Fibroblast of lung (primary cell): Measurements from ENCODE around the gene KCNMB4. TPM values are rescaled to one million over a fixed set of nuclear protein-coding genes. Genes with fewer than 3 reads are reported as not detected.

Experiments
- DNase-seq, 2 donors: peaks; one replicate each; pipeline versions ENCODE4 v3.0.0 to v3.0.0-alpha.2; 2010; ENCODE audit warnings: low read depth in 2 of 2
- H2AFZ ChIP-seq: 2 replicates; pipeline ENCODE4 v1.5.1; 2012; ENCODE audit warnings: low read length, control low read depth, inconsistent platforms
- H3K27ac ChIP-seq: 2 replicates; pipeline ENCODE4 v1.5.1; 2011; ENCODE audit warnings: low read length, control low read depth; ENCODE audit not compliant: insufficient read depth
- H3K27me3 ChIP-seq: 2 replicates; pipeline ENCODE4 v1.5.1; 2011; ENCODE audit warnings: mild to moderate bottlenecking, low read length; ENCODE audit not compliant: control insufficient read depth, insufficient read depth
- H3K36me3 ChIP-seq: 2 replicates; pipeline ENCODE4 v1.5.1; 2011; ENCODE audit warnings: low read length; ENCODE audit not compliant: control insufficient read depth, insufficient read depth
- H3K4me1 ChIP-seq: 2 replicates; pipeline ENCODE4 v1.5.1; 2011; ENCODE audit warnings: low read length; ENCODE audit not compliant: control insufficient read depth, insufficient read depth; ENCODE audit errors: extremely low read depth
- H3K4me2 ChIP-seq: 2 replicates; pipeline ENCODE4 v1.5.1; 2011; ENCODE audit warnings: low read length, control low read depth; ENCODE audit not compliant: insufficient read depth; ENCODE audit errors: extremely low read depth
- H3K4me3 ChIP-seq, 4 experiments: fragments of 200-600 bp in 1 of 4; sonication (generic) in 1 of 4; replicated peaks in 1 of 4; 2 replicates each; pipeline ENCODE4 v1.5.1; 2011 to 2016; ENCODE audit warnings: low read length in 4 of 4, low read depth in 3 of 4, mild to moderate bottlenecking in 3 of 4, control low read depth in 2 of 4, inconsistent platforms in 1 of 4, mixed read lengths in 1 of 4; ENCODE audit not compliant: insufficient read depth in 1 of 4; ENCODE audit errors: control extremely low read depth in 1 of 4
- H3K79me2 ChIP-seq: 2 replicates; pipeline ENCODE4 v1.5.1; 2012; ENCODE audit warnings: mild to moderate bottlenecking, low read length, inconsistent platforms; ENCODE audit not compliant: control insufficient read depth, insufficient read depth
- H3K9ac ChIP-seq: 2 replicates; pipeline ENCODE4 v1.5.1; 2011; ENCODE audit warnings: mild to moderate bottlenecking, low read length, control low read depth; ENCODE audit not compliant: insufficient read depth
- H3K9me3 ChIP-seq: 2 replicates; pipeline ENCODE4 v1.5.1; 2012; ENCODE audit warnings: low read depth, low read length; ENCODE audit not compliant: control insufficient read depth, insufficient read depth
- H4K20me1 ChIP-seq: 2 replicates; pipeline ENCODE4 v1.5.1; 2011; ENCODE audit warnings: low read length; ENCODE audit not compliant: control insufficient read depth, insufficient read depth; ENCODE audit errors: extremely low read depth
- EZH2 ChIP-seq: IDR thresholded peaks from 2 replicates; pipeline ENCODE4 v1.5.1; 2012; ENCODE audit warnings: low read length, control low read depth, mild to moderate bottlenecking; ENCODE audit errors: missing control alignments
- polyA plus RNA-seq, 2 donors: library from polyadenylated mRNA; depleted of rRNA in 1 of 2; stranded (reverse) in 1 of 2; unstranded in 1 of 2; fragments of >200 nt; gene quantifications; 2 replicates each; pipeline ENCODE4 v1.2.1, GENCODE V29; 2011 to 2012; ENCODE audit warnings: missing spikeins in 1 of 2
- total RNA-seq: library from RNA; depleted of rRNA; stranded (reverse); fragments of >200 nt; gene quantifications from 2 replicates; pipeline ENCODE4 v1.2.1, GENCODE V29; 2014
- TF ChIP-seq, protein P1 (sequence below), 2 donors: IDR thresholded peaks in 1 of 2; conservative IDR thresholded peaks in 1 of 2; 1 replicate in 1 of 2; 2 replicates in 1 of 2; pipeline ENCODE4 v1.5.1; 2011 to 2012; ENCODE audit warnings: low read length in 2 of 2, control low read depth in 1 of 2, inconsistent platforms in 1 of 2, low read depth in 1 of 2, mild to moderate bottlenecking in 1 of 2

The KCNMB4 gene
- total and polyA plus RNA-seq, 2 donors (not counting 1 experiment from before 2014, with no cell fraction given): 0.33 to 0.66 TPM

GRCh38 chr12:70330158-70330557 lies 35.9 kb upstream of the KCNMB4 start:
- H3K4me2 ChIP-seq: no peak overlapping the region
- H3K79me2 ChIP-seq: no peaks in the 10 kb centered on the region
- no peaks in the 10 kb centered on the region for H3K4me1 ChIP-seq

GRCh38 chr12:70332236-70332635 lies 33.9 kb upstream of the KCNMB4 start:
- no peaks in the 10 kb centered on the region for H3K9me3 ChIP-seq
- H3K4me3 ChIP-seq: no peak overlapping the region
- H3K27ac ChIP-seq: no peak overlapping the region
- H4K20me1 ChIP-seq: no peaks in the 10 kb centered on the region
- no peak overlapping the region for H2AFZ ChIP-seq
- no peaks in the 10 kb centered on the region for H3K27me3 ChIP-seq
- no peak overlapping the region for H3K4me2 ChIP-seq
- no peak overlapping the region for H3K9ac ChIP-seq
- H3K79me2 ChIP-seq: no peaks in the 10 kb centered on the region
- no peaks in the 10 kb centered on the region for H3K4me1 ChIP-seq
- TF ChIP-seq EZH2: no peak
- TF ChIP-seq, protein P1, sequence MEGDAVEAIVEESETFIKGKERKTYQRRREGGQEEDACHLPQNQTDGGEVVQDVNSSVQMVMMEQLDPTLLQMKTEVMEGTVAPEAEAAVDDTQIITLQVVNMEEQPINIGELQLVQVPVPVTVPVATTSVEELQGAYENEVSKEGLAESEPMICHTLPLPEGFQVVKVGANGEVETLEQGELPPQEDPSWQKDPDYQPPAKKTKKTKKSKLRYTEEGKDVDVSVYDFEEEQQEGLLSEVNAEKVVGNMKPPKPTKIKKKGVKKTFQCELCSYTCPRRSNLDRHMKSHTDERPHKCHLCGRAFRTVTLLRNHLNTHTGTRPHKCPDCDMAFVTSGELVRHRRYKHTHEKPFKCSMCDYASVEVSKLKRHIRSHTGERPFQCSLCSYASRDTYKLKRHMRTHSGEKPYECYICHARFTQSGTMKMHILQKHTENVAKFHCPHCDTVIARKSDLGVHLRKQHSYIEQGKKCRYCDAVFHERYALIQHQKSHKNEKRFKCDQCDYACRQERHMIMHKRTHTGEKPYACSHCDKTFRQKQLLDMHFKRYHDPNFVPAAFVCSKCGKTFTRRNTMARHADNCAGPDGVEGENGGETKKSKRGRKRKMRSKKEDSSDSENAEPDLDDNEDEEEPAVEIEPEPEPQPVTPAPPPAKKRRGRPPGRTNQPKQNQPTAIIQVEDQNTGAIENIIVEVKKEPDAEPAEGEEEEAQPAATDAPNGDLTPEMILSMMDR (conservative IDR thresholded peaks at IDR 0.05 in 1 of 2, IDR thresholded peaks at IDR 0.05 in 1 of 2; ENCODE audit: low read depth in 1 of 2, low read length in 2 of 2): no peak
- peaks cover 3% of the 10 kb centered on the region for H3K36me3 ChIP-seq
- DNase-seq: no peak

More at GRCh38 chr12:70330158-70330557, 35.9 kb upstream of the KCNMB4 start:
- H3K4me3 ChIP-seq: no peak overlapping the region
- no peak overlapping the region for H3K9ac ChIP-seq
- H2AFZ ChIP-seq: no peak overlapping the region
- no peaks in the 10 kb centered on the region for H4K20me1 ChIP-seq
- no peaks in the 10 kb centered on the region for H3K27me3 ChIP-seq
- no peaks in the 10 kb centered on the region for H3K9me3 ChIP-seq
- DNase-seq: no peak
- H3K36me3 ChIP-seq: peaks cover 3% of the 10 kb centered on the region
- TF ChIP-seq, protein P1 (conservative IDR thresholded peaks at IDR 0.05 in 1 of 2, IDR thresholded peaks at IDR 0.05 in 1 of 2; ENCODE audit: low read depth in 1 of 2, low read length in 2 of 2): no peak
- TF ChIP-seq EZH2: no peak
- no peak overlapping the region for H3K27ac ChIP-seq

- Histone ChIP-seq H3K4me2 (no peak overlapping the region), H3K4me3 (no peak overlapping the region), H3K27me3 (no peaks in the 10 kb centered on the region), H3K9me3 (no peaks in the 10 kb centered on the region), H2AFZ (no peak overlapping the region), H4K20me1 (no peaks in the 10 kb centered on the region), H3K27ac (no peak overlapping the region), H3K9ac (no peak overlapping the region), H3K79me2 (no peaks in the 10 kb centered on the region), H3K4me1 (no peaks in the 10 kb centered on the region), H3K36me3 (peaks cover 3% of the 10 kb centered on the region)
- DNase-seq: no peak
- no peak for TF ChIP-seq EZH2
- TF ChIP-seq, protein P1 (conservative IDR thresholded peaks at IDR 0.05 in 1 of 2, IDR thresholded peaks at IDR 0.05 in 1 of 2; ENCODE audit: low read depth in 1 of 2, low read length in 2 of 2): no peak
Measured at GRCh38 chr12:70334742-70335141, 31.3 kb upstream of the KCNMB4 start.
